Right lung (tissue), 5 donors: ENCODE data around the gene STX3. TPM values are rescaled to one million over a fixed set of nuclear protein-coding genes. Genes with fewer than 3 reads are reported as not detected.
"Not testable (repeated sequence)": the region's sequence is repeated elsewhere in the genome, so short reads cannot be mapped to it uniquely, and the experiment has no call there.

Source experiments
- DNase-seq, 2 donors: peaks; one replicate each; pipeline ENCODE4 v3.0.0-alpha.2; 2013
- polyA plus RNA-seq, 5 donors: library from polyadenylated mRNA; unstranded; fragments of 120-200 nt; gene quantifications; one replicate each; pipeline versions ENCODE4 v1.2.1 to v1.2.3, GENCODE V29; 2013; ENCODE audit warnings: inconsistent platforms in 1 of 5, low replicate concordance in 1 of 5; ENCODE audit not compliant: insufficient read length in 5 of 5, insufficient read depth in 1 of 5

Gene STX3
- polyA plus RNA-seq, 5 donors: 20.6 to 30.6 (median 29.3) TPM

- no peak for DNase-seq
Measured at GRCh38 chr11:59839615-59840014, 84.4 kb downstream of the STX3 start.

DNA sequence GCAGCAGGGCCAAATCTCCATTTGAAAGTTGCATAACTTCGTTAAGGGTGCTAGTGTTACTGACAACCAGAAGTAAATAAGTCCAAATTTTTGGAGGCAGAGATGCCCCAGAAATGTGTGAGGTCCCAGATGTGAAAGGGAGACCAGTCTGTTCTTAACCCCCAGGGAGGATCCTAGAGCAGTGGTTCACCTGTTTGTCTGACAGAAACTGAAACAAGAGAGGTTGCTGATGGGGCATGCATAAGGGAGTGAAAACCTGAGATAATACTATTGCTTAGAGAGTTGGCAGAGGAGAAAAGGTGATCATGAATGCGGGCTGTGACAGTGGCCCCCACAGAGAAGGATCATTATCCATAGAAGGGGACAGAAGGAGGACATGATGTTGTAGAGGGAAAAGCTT lies 86.3 kb downstream of the STX3 start:
- no peak for DNase-seq

DNA sequence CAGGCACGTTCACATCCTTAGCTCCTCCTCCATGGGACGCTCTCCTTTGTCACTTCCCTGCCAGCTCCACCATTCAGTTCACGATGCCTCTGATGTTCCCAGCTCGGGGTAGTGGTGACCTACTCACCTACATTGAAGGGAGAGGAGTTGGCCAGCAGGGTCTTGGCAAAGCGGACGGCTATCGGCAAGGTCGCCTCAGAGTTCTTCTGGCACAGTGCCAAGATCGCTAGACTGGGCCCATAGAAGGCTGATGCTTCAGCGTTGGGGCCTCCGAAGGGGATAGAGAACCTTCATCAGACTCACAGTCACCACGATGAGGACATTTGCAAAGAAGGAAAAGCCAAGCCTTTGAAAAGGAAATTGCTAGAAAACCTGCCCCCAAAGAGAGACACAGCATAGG lies 87.1 kb downstream of the STX3 start:
- DNase-seq: no peak

GRCh38 chr11:59845399-59845798 lies 90.2 kb downstream of the STX3 start, which contains the start of gene CBLIF:
CBLIF (minus strand) TSS chr11:59845499; CDS start chr11:59845453, 46 bp downstream.
- DNase-seq: no peak

- no peak for DNase-seq
Measured at GRCh38 chr11:59846556-59846955, 91.4 kb downstream of the STX3 start.

DNA sequence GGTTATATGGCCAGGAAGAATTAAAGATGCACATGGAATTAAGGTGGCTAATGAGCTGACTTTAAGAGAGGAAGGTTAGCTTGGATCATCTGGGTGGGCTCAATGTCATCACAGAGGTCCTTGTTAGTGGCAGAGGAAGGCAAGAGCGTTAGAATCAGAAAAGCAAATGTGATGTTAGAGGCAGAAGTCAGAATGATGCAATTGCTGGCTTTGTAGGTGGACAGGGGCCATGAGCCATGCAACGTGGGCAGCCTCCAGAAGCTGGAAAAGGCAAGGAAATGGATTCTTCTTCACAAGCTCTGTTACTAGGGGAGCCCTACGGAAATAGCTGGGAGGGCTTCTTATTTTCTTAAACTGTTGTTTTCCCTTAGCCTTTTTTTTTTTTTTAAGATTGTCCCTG lies 92.5 kb downstream of the STX3 start:
- DNase-seq: no peak

GRCh38 chr11:59848439-59848838 lies 93.3 kb downstream of the STX3 start:
- not testable (repeated sequence) for DNase-seq

- no peak for DNase-seq
Measured at GRCh38 chr11:59849129-59849528, 94.0 kb downstream of the STX3 start.

- DNase-seq: not testable (repeated sequence)
Measured at GRCh38 chr11:59849551-59849950, 94.4 kb downstream of the STX3 start.

GRCh38 chr11:59851416-59851815 lies 96.2 kb downstream of the STX3 start:
- DNase-seq: not testable (repeated sequence)

DNA sequence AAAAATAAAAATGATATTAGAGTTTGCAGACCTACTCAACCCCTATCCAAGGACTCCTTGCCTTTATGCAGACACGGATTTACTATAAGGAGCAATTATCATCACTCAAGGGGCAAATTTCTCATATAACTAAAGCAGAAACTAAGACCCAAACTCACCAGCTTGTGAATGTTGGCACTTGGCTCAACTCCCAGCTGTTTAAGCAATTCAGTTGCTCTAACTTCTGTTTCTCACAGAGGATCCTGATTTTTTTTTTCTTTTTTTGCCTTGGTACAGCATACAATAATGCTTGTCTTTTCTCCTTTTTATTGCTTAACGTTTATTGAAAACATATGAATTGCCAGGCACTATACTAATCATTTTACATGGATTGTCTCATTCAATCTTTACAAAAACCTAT lies 99.7 kb downstream of the STX3 start:
- DNase-seq: no peak

Other genes starting within 250 kb of the STX3 start
- gene OR4D9, start 243.8 kb upstream of the STX3 start, polyA plus RNA-seq: under 1 TPM; 0.03 to 0.09 (median 0.06) TPM
- gene OSBP, start 139.6 kb upstream of the STX3 start, polyA plus RNA-seq: 10 to 100 TPM; 34.2 to 45.4 (median 37.9) TPM
- gene PATL1, start 86.3 kb upstream of the STX3 start, polyA plus RNA-seq: 10 to 100 TPM; 32.7 to 45.0 (median 41.3) TPM
- not detected for gene OR10V1, start 41.5 kb upstream of the STX3 start, polyA plus RNA-seq
- 10 to 100 TPM; 53.1 to 55.5 (median 53.7) TPM for gene MRPL16, start 55.4 kb downstream of the STX3 start, polyA plus RNA-seq
- not detected for gene CBLIF, start 90.1 kb downstream of the STX3 start, polyA plus RNA-seq
- under 1 TPM in 2 of 5 donors, not detected in 3; 0.10 to 0.28 TPM for gene TCN1, start 111.1 kb downstream of the STX3 start, polyA plus RNA-seq
- gene OOSP3, start 123.4 kb downstream of the STX3 start, polyA plus RNA-seq: not detected
- under 1 TPM in 2 of 5 donors, not detected in 3; 0.17 to 0.39 TPM for gene OOSP1, start 183.1 kb downstream of the STX3 start, polyA plus RNA-seq
- gene OOSP4A, start 208.7 kb downstream of the STX3 start, polyA plus RNA-seq: not detected